SW480 (cell line): Measurements from ENCODE around the gene MBOAT7.
"Not testable (repeated sequence)": the region's sequence is repeated elsewhere in the genome, so short reads cannot be mapped to it uniquely, and the experiment has no call there.

Source experiments
- DNase-seq: peaks from one replicate; pipeline ENCODE4 v3.0.0-alpha.2; 2016; ENCODE audit warnings: low spot score

The MBOAT7 gene

GRCh38 chr19:54189145-54189734 lies at the start of gene MBOAT7:
TSS of gene MBOAT7 (minus strand) at chr19:54189580. CDS start at chr19:54188508, 1,072 bp downstream.
- DNase-seq = no peak

DNA sequence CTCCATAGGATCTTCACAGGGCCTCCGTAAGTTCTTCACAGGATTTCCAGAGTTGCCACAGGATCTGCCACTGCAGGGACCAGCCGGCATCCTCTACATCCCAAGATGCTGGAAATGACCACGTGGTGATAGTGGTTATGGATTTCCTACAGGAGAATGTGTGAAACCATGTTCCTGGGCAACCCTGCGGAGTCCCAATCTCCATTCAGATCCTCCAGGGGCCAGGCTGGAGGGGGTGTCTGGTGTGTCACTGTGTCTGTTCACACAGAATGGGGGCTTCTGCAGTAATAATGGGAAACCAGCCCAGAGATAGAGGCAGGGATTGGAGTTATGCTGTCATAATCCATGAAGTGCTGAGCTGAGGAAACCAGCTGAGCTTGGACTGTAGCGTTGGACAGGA lies 44.6 kb upstream of the MBOAT7 start:
- DNase-seq = no peak

DNA sequence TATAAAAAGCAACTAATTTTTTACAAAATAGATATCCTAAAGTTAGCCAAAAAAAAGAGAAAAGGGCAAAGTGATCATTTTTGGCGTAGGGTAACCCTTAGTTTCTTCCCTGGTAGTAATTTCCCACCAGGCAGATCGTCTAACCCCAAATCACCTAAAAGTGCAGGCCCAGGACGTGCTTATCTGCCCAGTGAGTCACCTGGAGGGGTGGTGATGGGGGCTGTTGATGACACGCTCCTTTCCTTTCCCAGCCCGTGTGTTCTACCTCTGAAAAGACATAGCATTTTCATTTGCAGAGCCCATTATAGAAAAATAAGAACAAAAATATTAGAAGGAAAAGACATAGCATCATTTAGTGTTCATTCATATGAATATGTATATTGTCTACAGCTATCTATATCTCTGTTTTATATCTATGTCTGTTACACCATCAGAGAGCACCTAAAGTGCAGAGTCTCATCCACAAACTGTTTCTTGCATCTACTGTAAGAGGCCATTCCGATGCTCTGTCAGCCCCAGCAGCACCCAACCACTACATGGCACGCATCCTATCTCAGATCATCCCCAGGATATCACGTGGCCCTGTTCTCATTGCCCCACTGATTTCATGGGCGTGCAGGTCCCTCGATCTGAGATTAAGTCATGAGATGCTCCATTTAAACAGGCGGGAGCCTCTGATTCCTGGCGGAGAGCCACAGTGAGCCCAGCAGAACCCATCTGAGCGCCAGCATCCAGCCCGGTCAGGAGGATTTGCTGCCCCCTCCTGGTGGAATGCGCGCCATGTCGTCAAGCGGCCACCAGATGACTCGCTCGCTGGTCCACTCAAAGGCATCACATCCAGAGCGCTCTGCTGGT lies 41.9 kb upstream of the MBOAT7 start:
- DNase-seq = peak; percentile 79

GRCh38 chr19:54230031-54230430 lies 40.7 kb upstream of the MBOAT7 start:
- no peak for DNase-seq

DNA sequence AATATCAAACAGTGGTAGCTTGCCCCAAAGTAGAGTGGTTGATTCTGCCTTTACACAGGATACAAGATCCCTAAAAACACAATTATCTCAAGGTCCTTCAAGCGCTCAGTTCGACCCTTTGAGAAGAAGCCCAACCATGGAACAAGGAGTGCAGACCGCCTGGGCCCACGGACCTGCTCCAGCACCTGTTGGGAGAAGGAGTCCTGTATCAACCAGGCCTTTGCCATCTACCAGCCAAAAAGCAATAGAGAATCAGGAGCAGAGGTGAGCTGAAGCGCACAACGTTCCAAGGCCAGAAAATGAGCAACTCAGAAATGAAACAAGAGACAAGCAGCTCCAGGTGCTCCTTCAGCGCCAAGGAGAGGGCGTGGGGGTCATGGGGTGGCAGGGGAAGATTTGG lies 39.8 kb upstream of the MBOAT7 start:
- no peak for DNase-seq

- not testable (repeated sequence) for DNase-seq
These were observed 35.2 kb upstream of the MBOAT7 start for GRCh38 chr19:54224619-54225018.

- not testable (repeated sequence) for DNase-seq
These were observed 34.5 kb upstream of the MBOAT7 start for GRCh38 chr19:54223937-54224281.

DNA sequence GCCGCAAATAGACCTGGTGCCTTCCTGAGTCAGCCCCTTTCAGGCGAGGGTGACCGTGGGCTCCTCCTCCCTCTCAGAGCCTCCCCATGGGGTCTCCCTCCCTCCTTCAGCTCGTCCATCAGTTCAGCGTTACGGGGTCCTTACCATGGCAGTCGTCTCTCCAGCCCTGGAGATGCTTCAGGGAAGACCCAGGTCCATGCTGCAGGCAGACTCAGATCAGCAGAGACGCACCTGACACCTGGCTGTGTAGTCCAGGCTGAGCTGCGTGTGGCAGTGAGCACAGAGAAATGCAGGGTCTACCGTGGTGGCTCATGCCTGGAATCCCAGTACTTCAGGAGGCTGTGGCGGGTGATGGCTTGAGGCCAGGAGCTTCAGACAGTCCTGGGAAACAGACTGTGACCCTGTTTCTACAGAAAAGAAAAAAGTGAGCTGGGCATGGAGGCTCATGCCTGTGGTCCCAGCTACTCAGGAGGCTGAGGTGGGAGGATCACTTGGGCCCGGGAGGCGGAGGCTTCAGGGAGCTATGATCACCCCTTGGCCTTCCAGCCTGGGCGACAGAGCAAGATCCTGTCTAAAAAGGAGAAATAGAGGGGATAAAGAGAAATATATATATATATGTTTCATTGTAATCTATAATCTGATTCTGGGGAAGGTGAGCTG lies 34.0 kb upstream of the MBOAT7 start:
- DNase-seq = not testable (repeated sequence)

DNA sequence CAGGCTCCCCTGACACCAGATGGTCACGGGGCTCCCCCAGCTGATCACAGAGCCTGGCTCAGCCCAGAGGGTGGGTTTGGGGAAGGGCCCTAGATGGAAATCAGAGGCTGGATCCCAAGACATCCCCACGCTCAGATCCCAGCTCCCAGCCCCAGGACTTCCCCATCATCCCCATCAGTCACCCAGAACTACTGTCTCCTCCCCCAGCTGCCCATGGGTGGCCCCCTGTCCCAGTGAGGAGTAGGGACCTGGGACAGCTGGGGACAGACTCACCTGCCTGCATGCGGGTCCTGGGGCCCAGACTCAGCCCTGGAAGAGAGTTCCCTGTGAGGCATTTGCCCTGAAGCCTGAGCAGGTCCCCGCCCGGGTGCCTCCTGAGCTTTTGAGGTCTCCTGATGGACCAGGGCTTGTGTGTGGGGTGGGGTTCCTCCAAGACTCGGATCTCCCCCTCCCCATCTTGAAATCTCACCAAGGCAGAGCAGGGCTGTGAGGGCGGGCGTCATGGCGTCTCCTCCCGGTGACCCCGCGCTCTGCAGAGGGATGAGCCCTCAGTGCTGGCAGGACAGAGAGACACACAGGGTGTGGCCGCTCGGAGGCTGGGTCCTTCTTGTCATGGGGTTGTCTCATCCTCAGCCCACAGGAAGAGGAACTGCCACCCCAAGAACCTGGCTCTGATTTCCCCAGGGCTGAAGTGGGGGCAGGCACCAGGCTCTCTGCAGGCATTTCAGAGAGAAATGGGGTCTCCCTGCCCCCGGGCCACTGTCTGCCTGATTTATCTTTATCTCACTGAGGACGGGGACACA lies 33.3 kb upstream of the MBOAT7 start, which contains the start of gene LILRB3:
Gene LILRB3 (minus strand): TSS at position 534 of the 803 bp plus-strand sequence. CDS start 31 bp downstream, at position 503.
- not testable (repeated sequence) for DNase-seq

DNA sequence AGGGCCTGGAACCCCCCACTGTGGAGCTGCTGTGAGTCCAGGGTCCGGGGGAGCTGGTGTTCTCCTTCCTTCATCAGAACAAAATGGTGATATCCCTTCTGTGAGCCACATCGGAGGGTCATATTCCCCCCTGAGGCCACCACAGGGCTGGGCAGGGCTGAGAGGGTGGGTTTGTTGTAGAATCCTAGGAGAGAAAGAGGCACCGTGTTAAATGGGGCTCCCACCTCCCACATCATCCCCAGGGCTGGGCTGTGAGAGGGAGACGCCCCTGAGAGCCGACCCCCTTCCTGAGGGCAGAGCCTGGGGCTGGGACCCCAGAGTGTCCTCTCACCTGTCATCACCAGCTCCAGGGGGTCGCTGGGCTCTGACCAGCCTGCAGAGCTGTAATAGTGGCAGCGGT lies 32.6 kb upstream of the MBOAT7 start:
- not testable (repeated sequence) for DNase-seq

GRCh38 chr19:54219702-54220101 lies 30.3 kb upstream of the MBOAT7 start:
- not testable (repeated sequence) for DNase-seq

DNA sequence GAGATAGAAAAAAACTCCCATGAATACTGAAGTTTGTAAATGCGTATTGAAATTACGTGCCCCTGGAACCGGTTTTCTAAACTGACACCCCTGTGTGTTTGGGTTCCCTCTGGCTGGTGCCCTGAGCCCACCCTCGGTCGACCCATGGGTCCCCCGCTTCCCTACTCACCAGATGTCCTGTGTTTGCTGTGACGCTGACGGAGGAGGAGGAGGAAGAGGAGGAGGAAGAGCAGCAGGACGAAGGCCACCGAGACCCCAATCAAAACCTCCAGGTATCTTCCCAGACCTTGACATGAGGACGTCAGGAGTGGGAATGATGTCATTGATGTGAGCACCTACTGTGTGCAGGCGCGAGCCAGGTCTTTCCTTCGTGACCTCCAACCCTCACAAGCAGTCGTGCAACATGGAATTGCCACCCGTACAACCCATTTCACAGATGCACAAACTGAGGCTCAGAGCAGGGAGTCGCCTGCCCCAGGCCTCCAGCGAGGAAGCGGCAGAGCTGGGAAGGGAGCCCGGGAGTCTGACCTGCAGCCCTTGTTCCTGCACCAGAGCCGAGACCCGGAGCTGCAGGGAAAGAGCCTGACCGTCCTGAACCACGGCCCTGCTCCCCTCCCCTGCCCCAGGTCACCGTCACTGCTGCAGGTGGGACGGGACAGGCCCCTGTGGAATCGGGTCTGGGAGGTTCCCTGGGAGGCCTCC lies 29.7 kb upstream of the MBOAT7 start:
- DNase-seq = no peak

- DNase-seq = no peak
These were observed 28.9 kb upstream of the MBOAT7 start for GRCh38 chr19:54218259-54218658.

GRCh38 chr19:54217517-54218247 lies 28.3 kb upstream of the MBOAT7 start:
- not testable (repeated sequence) for DNase-seq

DNA sequence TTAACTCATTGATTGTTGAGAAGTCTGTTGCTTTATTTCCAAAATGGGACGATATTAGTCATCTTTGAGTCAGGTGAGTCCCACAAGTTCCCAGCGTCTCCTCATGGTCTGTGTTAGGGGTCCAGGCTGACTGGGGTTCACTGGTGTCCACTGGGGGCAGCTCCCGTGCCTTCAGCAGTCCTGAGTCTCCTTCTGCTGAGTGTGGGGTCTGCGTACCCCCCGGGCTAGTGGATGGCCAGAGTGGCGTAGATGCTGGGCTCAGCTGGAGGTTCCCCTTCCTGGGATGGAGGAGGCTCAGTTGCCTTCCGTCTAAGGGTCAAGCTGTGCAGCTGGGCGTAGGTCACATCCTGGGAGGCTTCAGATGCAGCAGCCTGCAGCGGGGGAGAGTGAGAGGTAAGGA lies 27.5 kb upstream of the MBOAT7 start:
- no peak for DNase-seq

DNA sequence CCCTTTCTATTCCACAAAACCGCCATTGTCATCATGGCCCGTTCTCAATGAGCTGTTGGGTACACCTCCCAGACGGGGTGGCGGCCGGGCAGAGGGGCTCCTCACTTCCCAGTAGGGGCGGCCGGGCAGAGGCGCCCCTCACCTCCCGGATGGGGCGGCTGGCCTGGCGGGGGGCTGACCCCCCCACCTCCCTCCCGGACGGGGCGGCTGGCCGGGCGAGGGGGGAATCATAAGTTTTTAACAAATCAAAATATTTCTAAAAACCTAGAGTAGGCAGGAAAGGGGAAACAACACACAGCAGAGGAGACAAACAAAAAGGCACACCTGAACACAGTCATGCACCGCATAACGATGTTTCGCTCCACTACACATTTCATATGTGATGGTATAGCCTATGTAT lies 25.4 kb upstream of the MBOAT7 start:
- DNase-seq = not testable (repeated sequence)

- DNase-seq = not testable (repeated sequence)
These were observed 24.8 kb upstream of the MBOAT7 start for GRCh38 chr19:54214217-54214616.

DNA sequence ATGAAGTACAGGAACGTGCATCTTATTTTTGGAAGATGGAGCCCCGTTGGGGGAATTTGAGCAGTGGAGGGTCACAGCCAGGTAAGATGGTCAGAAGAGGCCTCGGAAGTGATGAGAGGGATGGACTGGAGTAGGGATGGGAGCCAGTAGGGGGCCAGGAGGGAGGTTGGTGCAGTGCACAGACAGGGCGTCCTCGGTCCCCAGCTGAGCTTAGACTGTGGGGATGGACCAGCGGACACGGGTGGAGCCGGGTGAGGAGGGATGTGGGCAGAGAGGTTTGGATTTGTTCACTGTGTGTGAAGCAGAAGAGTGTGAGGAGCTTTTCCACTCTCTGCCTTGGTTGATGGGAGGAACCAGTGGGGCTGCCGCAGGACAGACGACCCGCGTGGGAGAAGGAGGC lies 21.9 kb upstream of the MBOAT7 start:
- DNase-seq = no peak

DNA sequence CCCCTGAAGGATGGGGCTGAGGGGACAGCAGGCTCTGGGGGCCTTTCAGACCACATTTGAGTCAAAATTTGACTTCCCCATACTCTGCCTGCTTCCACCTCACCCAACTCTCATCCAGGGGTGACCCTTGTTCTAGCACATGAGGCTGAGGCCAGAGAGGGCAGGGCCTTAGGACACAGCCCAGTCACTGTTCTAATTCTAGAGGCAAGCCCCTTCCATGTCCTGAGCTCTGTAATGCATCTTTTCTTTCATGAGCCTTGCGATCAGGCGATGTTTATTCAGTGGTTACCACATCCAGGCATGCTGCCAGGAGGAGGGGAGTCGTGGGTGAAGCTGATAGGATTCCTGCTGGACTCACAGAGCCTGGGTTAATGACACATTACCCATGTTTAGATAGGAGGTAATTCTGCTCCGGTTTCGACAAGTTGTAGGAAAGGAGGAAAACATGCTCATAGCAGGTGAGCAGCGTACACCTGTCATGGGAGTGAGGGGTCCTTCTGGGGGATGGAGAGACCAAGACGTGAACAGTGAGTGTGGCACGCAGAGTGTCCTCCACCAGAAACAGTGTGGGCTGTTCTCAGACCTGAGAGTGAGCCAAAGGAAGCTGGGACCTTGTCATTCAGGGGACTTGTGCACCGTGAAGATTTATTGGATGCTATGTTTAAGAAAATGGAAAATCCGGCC lies 20.6 kb upstream of the MBOAT7 start:
- DNase-seq = peak; percentile 92
